Right kidney (tissue), 1 donor: Measurements from ENCODE around the gene CBFA2T3.

Experiments used
- DNase-seq: peaks from one replicate; pipeline ENCODE4 v3.0.0-alpha.2; 2016

CBFA2T3 gene

GRCh38 chr16:88961011-88961410 is 16.0 kb downstream of the CBFA2T3 start:
- DNase-seq: no peak

- DNase-seq: no peak
Measured at GRCh38 chr16:88960516-88960915, 16.5 kb downstream of the CBFA2T3 start.

- no peak for DNase-seq
Measured at GRCh38 chr16:88959022-88959421, 18.0 kb downstream of the CBFA2T3 start.

GRCh38 chr16:88957887-88958577 is 19.0 kb downstream of the CBFA2T3 start:
- DNase-seq: no peak

- no peak for DNase-seq
Measured at GRCh38 chr16:88957433-88957767, 19.6 kb downstream of the CBFA2T3 start.

- no peak for DNase-seq
Measured at GRCh38 chr16:88956546-88957432, 20.2 kb downstream of the CBFA2T3 start.

DNA sequence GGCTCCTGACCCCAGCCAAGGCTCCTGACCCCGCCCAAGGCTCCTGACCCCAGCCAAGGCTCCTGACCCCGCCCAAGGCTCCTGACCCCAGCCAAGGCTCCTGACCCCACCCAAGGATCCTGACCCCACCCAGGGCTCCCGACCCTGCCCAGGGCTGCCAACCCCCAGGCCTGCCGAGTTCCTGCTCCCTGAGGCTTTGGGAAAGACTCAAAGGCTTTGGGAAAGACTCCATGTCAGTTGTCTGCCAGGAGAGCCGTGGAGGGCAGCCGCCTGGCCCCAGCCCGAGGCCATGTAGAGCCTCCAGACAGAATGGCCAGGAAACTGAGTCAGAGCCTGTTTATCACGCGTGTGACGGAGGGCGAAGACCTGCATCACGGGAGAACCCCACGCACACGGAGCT is 21.1 kb downstream of the CBFA2T3 start:
- DNase-seq: no peak

DNA sequence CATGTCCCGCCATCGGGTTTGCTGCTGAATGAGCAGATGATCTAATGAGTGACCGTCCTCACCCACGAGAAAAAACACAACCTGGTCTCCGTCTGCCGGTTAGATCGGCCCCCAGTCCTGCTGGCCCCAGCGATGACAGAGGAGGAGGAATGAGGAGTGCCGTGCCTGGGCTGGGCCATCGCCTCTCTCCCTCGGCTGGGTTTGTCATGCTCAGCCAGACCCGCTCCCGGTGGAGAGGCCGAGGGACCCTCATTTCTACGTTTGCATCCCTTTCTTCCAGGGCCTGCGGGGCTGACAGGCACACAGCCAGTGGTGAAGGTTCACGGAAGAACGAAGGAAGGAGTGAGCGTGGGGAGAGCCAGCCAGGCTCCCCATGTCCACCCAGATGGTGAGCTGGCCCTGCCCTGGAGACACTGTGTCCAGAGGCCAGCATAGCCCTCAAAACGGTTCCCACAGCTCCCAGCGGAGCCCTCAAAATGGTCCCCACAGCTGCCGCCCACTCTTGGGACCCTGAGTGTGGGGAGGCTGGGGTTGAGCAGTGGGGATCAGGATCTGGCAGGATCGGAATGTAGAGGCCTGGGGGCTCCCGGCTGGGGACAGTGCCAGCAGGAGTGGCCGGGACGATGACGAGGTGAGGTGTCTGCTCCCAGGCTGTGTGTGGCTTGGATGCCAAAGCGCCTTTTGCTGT is 23.9 kb downstream of the CBFA2T3 start:
- no peak for DNase-seq

DNA sequence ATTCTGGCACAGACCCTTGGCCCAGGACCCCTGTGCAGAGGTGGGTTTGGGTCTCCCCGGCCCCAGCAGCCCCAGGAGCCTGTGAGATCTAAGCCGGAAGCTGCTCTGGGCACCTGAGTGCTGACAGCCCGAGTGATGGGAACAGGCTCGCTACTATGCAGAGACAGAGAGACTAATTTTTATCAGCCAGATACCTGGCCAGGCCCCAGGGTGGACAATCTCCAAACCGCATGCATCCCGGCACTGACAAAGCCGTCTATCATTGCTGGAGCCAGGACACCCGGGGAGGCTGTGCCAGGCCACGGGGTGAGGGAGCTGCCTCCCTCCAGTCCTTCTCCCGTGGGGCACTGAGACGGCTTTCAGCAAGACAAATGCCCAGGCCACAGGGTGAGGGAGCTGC is 25.0 kb downstream of the CBFA2T3 start:
- no peak for DNase-seq

- no peak for DNase-seq
Measured at GRCh38 chr16:88951501-88951900, 25.5 kb downstream of the CBFA2T3 start.

DNA sequence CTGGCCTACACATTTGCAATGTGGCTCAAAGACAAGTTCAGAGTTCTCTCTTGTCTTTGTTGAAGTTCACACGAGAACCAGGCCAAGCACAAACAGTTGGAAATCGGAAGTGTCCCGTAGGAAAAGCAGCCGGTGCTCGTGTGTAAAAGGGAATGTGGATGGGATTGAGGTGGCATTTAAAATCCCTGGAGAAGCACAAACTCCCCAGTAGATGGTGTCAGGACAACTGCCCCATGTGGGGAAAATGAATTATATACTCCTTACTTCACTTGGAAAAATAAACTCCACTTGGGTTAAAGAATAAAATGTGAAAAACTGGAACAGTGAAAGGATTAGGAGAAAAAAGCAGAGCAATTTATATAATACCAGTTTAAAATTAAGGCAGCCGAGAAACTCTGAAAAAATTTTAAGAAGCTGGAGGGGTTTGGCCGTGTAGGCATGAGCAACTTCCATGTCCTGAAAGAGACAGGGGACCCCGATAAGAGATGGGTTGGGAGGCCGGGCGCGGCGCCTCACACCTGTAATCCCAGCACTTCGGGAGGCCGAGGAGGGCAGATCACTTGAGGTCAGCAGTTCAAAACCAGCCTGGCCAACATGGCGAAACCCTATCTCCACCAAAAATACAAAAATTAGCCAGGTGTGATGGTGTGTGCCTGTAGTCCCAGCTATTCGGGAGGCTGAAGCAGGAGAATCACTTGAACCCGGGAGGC is 28.1 kb downstream of the CBFA2T3 start:
- no peak for DNase-seq

DNA sequence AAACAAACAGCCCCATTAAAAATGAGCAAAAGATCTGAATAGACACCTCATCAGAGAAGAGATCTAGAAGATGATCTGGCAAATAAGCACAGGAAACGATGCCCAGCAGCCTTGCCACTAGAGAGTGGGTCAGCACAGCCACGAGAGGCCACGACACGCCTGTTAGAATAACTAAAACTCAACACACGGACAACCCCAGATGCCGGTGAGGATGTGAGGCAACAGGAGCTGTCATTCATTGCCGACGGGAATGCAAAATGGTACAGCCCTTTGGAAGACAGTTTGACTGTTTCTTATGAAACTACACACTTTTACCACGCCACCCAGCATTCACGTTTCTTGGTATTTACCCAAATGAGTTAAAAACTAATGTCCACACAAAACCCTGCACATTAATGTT is 31.5 kb downstream of the CBFA2T3 start:
- no peak for DNase-seq

DNA sequence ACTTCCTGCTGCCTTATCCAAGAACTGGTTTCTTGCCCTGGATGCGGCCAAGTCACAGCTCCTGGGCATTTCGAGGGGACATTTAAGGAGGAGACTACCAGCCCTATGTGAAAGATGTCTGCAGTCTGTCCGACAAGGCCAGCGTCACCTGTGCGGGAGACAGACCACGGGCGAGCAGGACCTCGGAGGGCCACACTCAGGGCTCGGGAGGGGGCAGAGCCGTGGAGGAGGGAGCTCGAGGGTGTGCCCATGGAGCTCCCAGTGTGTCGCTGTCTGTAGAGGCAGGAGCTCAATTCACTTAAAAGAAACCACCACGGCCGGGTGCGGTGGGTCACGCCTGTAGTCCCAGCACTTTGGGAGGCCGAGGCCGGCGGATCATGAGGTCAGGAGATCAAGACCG is 33.3 kb downstream of the CBFA2T3 start:
- DNase-seq: no peak

- DNase-seq: no peak
Measured at GRCh38 chr16:88943131-88943664, 33.8 kb downstream of the CBFA2T3 start.

DNA sequence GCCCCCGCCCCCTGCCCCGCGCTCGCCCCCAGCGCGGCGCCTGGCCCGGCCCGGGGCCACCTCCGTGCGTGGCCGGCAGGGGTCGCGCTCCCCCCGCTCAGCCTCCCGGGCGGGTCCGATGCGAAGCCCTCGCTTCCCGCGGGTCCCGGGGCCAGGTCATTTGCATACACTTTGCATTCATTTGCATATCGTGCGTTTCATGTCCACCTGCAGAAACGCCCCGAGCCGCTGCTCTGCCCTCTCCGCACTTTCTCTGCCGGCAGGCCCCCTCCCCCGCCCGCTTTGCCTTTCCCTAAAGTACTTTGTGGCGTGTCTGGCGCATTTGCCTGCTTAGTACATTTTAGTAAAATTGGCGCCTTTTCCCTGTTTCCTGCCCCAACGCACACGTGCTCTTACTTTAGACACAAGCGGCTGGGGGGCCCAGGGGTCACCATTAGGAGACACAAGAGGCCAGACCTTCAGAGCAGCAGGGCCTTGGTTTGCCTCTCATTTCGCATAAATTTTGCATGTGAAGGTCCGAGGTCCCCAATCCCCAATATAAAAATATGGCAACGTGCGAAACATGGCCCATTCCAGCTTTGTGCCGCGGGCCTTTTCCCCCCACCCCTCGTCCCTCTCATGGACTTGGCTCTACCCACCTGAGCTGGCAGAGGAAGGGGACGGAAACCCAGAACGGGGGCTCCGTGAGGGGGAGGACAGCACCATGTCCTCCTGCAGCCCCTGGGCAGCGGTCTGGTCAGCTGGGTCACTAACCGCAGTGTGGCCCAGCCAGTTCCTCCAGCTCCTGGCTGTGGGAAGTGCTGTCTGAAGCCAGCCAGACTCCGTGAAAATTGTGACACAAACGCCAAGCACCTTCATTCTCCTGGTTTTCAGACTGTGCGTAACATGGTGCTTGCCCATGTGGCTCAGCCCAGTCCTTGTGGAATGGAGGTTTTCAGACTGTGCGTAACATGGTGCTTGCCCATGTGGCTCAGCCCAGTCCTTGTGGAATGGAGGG is 34.8 kb downstream of the CBFA2T3 start:
- DNase-seq: peak; percentile 62

DNA sequence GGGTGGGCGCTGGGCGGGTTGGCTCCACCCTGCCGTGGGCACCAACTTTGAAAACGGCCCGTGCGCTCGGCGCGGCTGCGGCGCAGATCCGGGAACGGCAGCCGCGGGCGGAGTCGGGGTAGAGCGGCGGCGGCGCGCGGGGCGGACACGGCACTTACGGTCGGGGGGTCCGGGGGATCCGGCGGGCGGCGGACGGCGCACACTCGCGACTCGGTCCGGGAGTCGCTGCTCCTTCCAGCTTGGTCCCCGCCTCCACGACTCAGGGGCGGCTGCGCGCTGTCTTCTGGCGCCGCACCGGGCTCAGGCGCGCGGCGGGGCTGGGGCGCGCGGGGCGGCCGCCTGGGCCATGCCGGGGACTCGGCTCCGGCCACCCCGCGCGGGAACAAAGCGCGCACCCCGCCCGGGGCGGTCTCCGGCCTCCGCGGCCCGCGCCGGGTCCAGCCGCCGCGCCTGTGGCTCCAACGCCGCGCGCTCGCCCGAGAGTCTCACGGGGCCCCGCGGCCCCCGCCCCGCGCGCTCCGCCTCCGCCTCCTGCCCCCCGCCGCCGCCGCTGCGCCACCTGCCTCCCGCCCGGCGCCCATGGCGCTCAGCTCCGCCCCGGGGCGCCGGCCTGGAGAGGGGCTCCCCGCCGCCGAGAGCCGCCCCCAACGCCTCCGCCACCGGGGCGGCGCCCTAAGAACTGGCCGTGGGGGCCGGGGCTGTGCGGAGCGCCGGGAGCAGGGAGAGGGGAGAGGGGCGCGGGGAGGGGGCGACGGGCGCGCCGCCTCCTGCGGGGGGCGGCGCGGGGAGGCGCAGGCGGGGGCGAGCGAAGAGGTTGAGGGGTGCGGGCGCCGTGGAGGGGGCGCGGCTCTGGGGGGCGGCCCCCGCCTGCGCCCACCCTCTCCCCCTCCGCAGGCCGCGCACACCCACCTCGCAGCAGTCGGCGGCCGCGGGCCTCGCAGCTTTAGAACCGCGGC is 35.9 kb downstream of the CBFA2T3 start:
- DNase-seq: no peak

DNA sequence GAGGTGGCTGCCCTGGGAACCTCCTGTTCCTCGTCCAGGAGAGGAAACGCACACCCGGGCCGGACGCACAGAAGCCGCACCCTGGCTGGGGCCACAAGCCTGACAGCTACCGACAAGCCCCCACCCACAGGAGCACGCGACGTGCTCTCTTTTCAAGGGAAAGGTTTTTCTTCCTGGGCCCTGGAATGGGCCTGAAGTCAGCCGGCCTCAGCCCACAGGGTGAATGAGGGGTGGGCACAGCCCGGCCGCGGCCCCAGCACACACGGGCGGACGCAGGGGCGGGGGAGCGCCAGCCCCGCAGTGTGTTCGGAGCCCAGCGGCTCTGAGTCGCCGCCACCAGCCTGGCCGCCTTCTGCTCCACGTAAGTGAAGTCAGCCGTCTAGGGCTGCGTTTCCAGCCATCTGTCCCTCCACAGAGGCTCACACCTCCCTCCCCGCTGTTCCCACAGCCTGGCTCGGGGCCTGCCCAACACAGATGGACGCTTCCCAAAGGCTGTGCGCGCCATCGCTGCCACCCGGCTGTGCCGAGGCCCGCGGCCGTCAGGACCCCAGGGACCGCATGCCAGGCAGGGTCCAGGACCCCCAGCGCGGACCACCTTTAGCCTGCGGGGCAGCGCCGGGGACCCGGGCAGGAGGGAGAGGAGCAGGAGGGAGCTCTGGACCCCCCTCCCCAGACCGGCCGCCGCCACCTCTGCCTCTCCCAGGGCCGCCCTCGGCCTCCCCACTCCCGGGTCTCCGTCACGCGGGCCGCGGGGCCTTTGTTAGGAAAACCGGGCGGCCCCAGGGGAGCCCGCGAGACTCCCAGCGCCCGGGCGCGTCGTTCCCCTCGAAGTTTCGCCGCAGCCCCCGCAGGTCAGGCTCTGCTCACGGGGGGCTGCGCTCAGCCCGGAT is 36.8 kb downstream of the CBFA2T3 start:
- DNase-seq: peak; percentile 69

GRCh38 chr16:88939245-88939971 is 37.6 kb downstream of the CBFA2T3 start:
- DNase-seq: no peak
